HFFc6 (cell line): ENCODE data around the gene ME3. TPM values are rescaled to one million over a fixed set of nuclear protein-coding genes. Genes with fewer than 3 reads are reported as not detected.
A peak's percentile ranks its signal among the peaks of the same experiment; 100 is the strongest.

Experiments
- DNase-seq: peaks from one replicate; pipeline ENCODE4 v3.0.0-alpha.2; 2018
- H3K27ac Mint-ChIP-seq: 2 replicates; pipeline ENCODE4 v1.8.0; 2020; ENCODE audit warnings: mild to moderate bottlenecking, mixed read lengths
- H3K27me3 Mint-ChIP-seq: 2 replicates; pipeline ENCODE4 v1.8.0; 2021; ENCODE audit warnings: mild to moderate bottlenecking, moderate library complexity, mixed read lengths; ENCODE audit not compliant: insufficient read depth
- H3K36me3 Mint-ChIP-seq: 2 replicates; pipeline ENCODE4 v1.8.0; 2021; ENCODE audit warnings: low read depth, mixed read lengths
- H3K4me1 Mint-ChIP-seq: 2 replicates; pipeline ENCODE4 v1.8.0; 2020; ENCODE audit warnings: low read depth, mixed read lengths
- H3K4me3 Mint-ChIP-seq: 2 replicates; pipeline ENCODE4 v1.8.0; 2020; ENCODE audit warnings: mild to moderate bottlenecking, moderate library complexity, mixed read lengths
- H3K9me3 Mint-ChIP-seq: 2 replicates; pipeline ENCODE4 v1.8.0; 2020; ENCODE audit warnings: mild to moderate bottlenecking, mixed read lengths
- CTCF ChIP-seq: fragments of 200-600 bp; sonication (generic); IDR thresholded peaks from 2 replicates; pipeline ENCODE4 v1.5.0; 2021; ENCODE audit warnings: antibody characterized with exemption, mild to moderate bottlenecking
- total RNA-seq, 6 experiments: library from RNA; stranded (reverse); fragmentation: NEBNext Ultra II Directional; extraction: Animal tissue kit (Norgen Biotek cat#: 25700); gene quantifications; 2 replicates in 1 of 6; 3 replicates in 5 of 6; pipeline ENCODE4 v1.2.3, GENCODE V29; 2021

ME3 gene
- total RNA-seq, 6 experiments from 2014 or later: 3.5 to 8.6 (median 6.6) TPM

GRCh38 chr11:86408845-86409244 is 263.6 kb downstream of the ME3 start:
- no peaks in the 10 kb centered on the region; the same call in 1 of the 2 replicates for H3K27me3 Mint-ChIP-seq
- DNase-seq: no peak

GRCh38 chr11:86403458-86403857 is 269.0 kb downstream of the ME3 start:
- DNase-seq: no peak
- Mint-ChIP-seq H3K36me3 (peaks cover 4% of the 10 kb centered on the region; the same call in 1 of the 2 replicates), H3K27me3 (no peaks in the 10 kb centered on the region; the same call in 1 of the 2 replicates), H3K27ac (no peak overlapping the region), H3K4me1 (peaks cover 6% of the 10 kb centered on the region; the same call in 1 of the 2 replicates), H3K4me3 (no peak overlapping the region), H3K9me3 (no peaks in the 10 kb centered on the region)
- no peak for TF ChIP-seq CTCF

More at GRCh38 chr11:86408845-86409244, 263.6 kb downstream of the ME3 start:
- Mint-ChIP-seq H3K36me3 (no peaks in the 10 kb centered on the region), H3K4me3 (no peak overlapping the region), H3K4me1 (peaks cover 10% of the 10 kb centered on the region; the same call in 1 of the 2 replicates), H3K27ac (no peak overlapping the region), H3K9me3 (no peaks in the 10 kb centered on the region)
- TF ChIP-seq CTCF: peak; percentile 76

DNA sequence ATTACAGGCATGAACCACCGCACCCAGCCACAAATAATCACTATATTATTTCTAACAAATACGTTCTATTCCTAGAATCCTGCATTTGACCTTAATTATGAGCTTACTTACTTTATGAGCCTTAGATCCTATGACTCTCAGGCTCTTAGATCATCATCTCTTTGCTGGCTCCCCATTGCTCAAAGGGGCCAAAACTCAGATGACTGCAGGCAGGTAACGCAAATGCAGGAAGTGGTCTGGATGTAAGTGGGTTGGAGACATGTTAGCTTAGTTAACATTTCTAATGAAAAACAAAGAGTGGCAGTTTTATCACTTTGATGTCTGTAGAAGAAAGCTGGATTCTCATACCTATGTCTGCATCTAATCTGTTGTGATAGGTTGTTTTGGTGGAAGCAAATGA is 274.3 kb downstream of the ME3 start:
- no peak for DNase-seq
- Mint-ChIP-seq H3K27me3 (no peaks in the 10 kb centered on the region), H3K4me1 (peaks cover 47% of the 10 kb centered on the region), H3K4me3 (no peak overlapping the region), H3K36me3 (peaks cover 4% of the 10 kb centered on the region; the same call in 1 of the 2 replicates), H3K27ac (no peak overlapping the region), H3K9me3 (no peaks in the 10 kb centered on the region)
- no peak for TF ChIP-seq CTCF

GRCh38 chr11:86397351-86397750 is 275.1 kb downstream of the ME3 start:
- Mint-ChIP-seq H3K27ac (peak overlapping the region; percentile 84), H3K9me3 (no peaks in the 10 kb centered on the region)

GRCh38 chr11:86396396-86396795 is 276.0 kb downstream of the ME3 start:
- peak overlapping the region; percentile 57 for H3K4me3 Mint-ChIP-seq
- H3K9me3 Mint-ChIP-seq: no peaks in the 10 kb centered on the region
- H3K36me3 Mint-ChIP-seq: peaks cover 6% of the 10 kb centered on the region
- TF ChIP-seq CTCF: no peak
- peaks cover 47% of the 10 kb centered on the region for H3K4me1 Mint-ChIP-seq
- H3K27me3 Mint-ChIP-seq: no peaks in the 10 kb centered on the region
- peak overlapping the region; percentile 84 for H3K27ac Mint-ChIP-seq
- peak; percentile 78 for DNase-seq

More at GRCh38 chr11:86397351-86397750, 275.1 kb downstream of the ME3 start:
- no peak for DNase-seq
- no peak for TF ChIP-seq CTCF
- Mint-ChIP-seq H3K4me1 (peaks cover 47% of the 10 kb centered on the region), H3K4me3 (peak overlapping the region; percentile 57), H3K36me3 (peaks cover 8% of the 10 kb centered on the region), H3K27me3 (no peaks in the 10 kb centered on the region)
